ENCODE data around the gene OR1A2. TPM values are rescaled to one million over a fixed set of nuclear protein-coding genes. Genes with fewer than 3 reads are reported as not detected.
A peak's percentile ranks its signal among the peaks of the same experiment; 100 is the strongest.
"Not testable (repeated sequence)": the region's sequence is repeated elsewhere in the genome, so short reads cannot be mapped to it uniquely, and the experiment has no call there.

Gene OR1A2
- total RNA-seq, 1 experiment from 2014 or later: not detected

DNA sequence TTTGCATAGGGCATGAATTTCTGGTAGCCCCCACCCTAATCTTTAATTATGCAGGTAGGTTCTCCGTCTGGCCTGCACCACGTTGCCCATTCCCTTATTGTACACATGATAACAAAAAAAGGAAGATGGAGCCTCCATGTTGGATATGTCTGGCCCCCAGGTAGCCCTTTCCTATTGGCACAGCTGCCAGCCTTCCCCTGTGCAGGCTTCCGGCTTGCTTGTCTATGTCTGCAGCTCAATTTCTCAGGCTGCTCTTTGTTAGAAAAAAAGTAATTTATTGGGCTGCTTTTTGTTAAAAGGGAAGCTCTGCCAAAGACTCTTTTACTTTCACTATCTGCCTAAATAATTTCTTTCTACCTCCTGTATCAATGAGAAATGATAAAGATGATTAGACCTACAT lies 15.7 kb downstream of the OR1A2 start (continued):
- no peak for TF ChIP-seq ZNF274 (IDR thresholded peaks at IDR 0.05; ENCODE audit: low read depth, low read length)
- TF ChIP-seq EZH2 (IDR thresholded peaks at IDR 0.05): no peak
- TF ChIP-seq REST (IDR thresholded peaks at IDR 0.05; ENCODE audit: low read depth): no peak
- TF ChIP-seq POLR2A (IDR thresholded peaks at IDR 0.05; ENCODE audit: borderline replicate concordance, extremely low read depth, insufficient read depth, insufficient read length): no peak
- no peak for TF ChIP-seq TCF7L2 (IDR thresholded peaks at IDR 0.05; ENCODE audit: borderline replicate concordance, extremely low read depth, insufficient read depth, insufficient read length)
- TF ChIP-seq, protein P1, sequence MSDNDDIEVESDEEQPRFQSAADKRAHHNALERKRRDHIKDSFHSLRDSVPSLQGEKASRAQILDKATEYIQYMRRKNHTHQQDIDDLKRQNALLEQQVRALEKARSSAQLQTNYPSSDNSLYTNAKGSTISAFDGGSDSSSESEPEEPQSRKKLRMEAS (IDR thresholded peaks at IDR 0.05): no peak

DNA sequence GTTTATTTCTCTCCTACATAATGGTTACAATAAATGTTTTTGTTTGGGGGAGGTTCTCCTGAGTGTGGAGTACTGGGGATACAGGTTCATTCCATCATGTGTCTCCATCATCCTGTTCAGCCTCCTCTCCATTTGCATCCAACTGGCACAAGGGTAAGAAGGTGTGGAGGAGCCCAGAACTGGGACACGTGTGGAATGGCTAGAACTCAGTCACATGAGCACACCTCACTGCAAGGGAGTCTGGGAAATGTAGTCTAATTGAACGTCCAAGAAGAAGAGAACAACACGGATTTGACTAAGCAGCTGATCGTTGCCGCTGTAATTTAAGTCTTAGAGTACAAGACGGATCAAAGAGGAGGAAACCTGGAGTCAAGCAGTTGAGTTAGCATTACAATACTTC lies 16.3 kb downstream of the OR1A2 start:
- peak; percentile 31 for DNase-seq (ENCODE audit: low read depth, low spot score)
- Histone ChIP-seq H3K36me3 (ENCODE audit: control insufficient read depth in 1 of 2, insufficient read depth in 2 of 2, low read length in 2 of 2) (no peaks in the 10 kb centered on the region), H3K27ac (ENCODE audit: low read depth, low read length) (no peak overlapping the region), H3K4me1 (ENCODE audit: control insufficient read depth in 1 of 2, insufficient read depth in 2 of 2, low read length in 2 of 2) (no peaks in the 10 kb centered on the region), H3K9me2 (ENCODE audit: insufficient read depth) (no peaks in the 10 kb centered on the region), H3K4me3 (replicated peaks in 1 of 2; ENCODE audit: low read depth in 1 of 2, low read length in 2 of 2) (no peak overlapping the region), H2AFZ (ENCODE audit: low read depth, low read length, poor library complexity, severe bottlenecking) (no peak overlapping the region), H3K4me2 (ENCODE audit: low read length) (no peak overlapping the region), H3K9ac (ENCODE audit: low read length) (no peak overlapping the region), H3K79me2 (ENCODE audit: insufficient read depth, low read length) (no peaks in the 10 kb centered on the region), H3K27me3 (ENCODE audit: insufficient read depth, low read length) (peaks cover 18% of the 10 kb centered on the region; the same call in 1 of the 2 replicates), H3K9me3 (ENCODE audit: control insufficient read depth in 1 of 2, insufficient read depth in 1 of 2, low read depth in 1 of 2, low read length in 2 of 2) (no peaks in the 10 kb centered on the region), H4K20me1 (ENCODE audit: insufficient read depth) (no peaks in the 10 kb centered on the region)
- TF ChIP-seq SIN3A (IDR thresholded peaks at IDR 0.05; ENCODE audit: low read depth): no peak
- TF ChIP-seq, protein P1 (IDR thresholded peaks at IDR 0.05): peak; percentile 46; the same call in 1 of the 2 replicates
- BruUV-seq (replicated peaks): no TSS peak
- ChIA-PET CTCF (no interaction called here), RAD21 (ENCODE audit: low non-redundant PET in 1 of 2, low total read pairs in 2 of 2, uncharacterized antibody in 2 of 2, unreplicated experiment in 2 of 2) (no interaction called here), POLR2A (no interaction called here)
- ATAC-seq: peak; percentile 76; the same call in 1 of the 2 replicates
- intact Hi-C loops (cut with micrococcal nuclease): no loop called here

GRCh38 chr17:3219978-3220377 lies 22.7 kb downstream of the OR1A2 start:
- intact Hi-C loops (cut with micrococcal nuclease): not testable (repeated sequence)

More at GRCh38 chr17:3219978-3220377, 22.7 kb downstream of the OR1A2 start:
- RAD21 ChIA-PET (ENCODE audit: low non-redundant PET in 1 of 2, low total read pairs in 2 of 2, uncharacterized antibody in 2 of 2, unreplicated experiment in 2 of 2); H3K4me3 ChIP-seq (replicated peaks in 1 of 2; ENCODE audit: low read depth in 1 of 2, low read length in 2 of 2); H3K9me2 ChIP-seq (ENCODE audit: insufficient read depth); H3K27ac ChIP-seq (ENCODE audit: low read depth, low read length); DNase-seq (ENCODE audit: low read depth, low spot score); H3K79me2 ChIP-seq (ENCODE audit: insufficient read depth, low read length); CTCF ChIA-PET; H3K36me3 ChIP-seq (ENCODE audit: control insufficient read depth in 1 of 2, insufficient read depth in 2 of 2, low read length in 2 of 2); H2AFZ ChIP-seq (ENCODE audit: low read depth, low read length, poor library complexity, severe bottlenecking); H3K9me3 ChIP-seq (ENCODE audit: control insufficient read depth in 1 of 2, insufficient read depth in 1 of 2, low read depth in 1 of 2, low read length in 2 of 2); BruUV-seq (replicated peaks); H3K9ac ChIP-seq (ENCODE audit: low read length); H4K20me1 ChIP-seq (ENCODE audit: insufficient read depth); H3K4me1 ChIP-seq (ENCODE audit: control insufficient read depth in 1 of 2, insufficient read depth in 2 of 2, low read length in 2 of 2); ATAC-seq; POLR2A ChIA-PET; H3K4me2 ChIP-seq (ENCODE audit: low read length): not testable (repeated sequence)
- H3K27me3 ChIP-seq (ENCODE audit: insufficient read depth, low read length): peaks cover 11% of the 10 kb centered on the region; the same call in 1 of the 2 replicates
